ENCODE measurements around the gene OSER1.

The OSER1 gene

GRCh38 chr20:44180814-44181213 is 29.8 kb downstream of the OSER1 start:
- no peak overlapping the region for H3K4me3 ChIP-seq (ENCODE audit: low read depth, low read length)

- no peak overlapping the region for H3K4me3 ChIP-seq (ENCODE audit: low read depth, low read length)
Measured at GRCh38 chr20:44176833-44177534, 33.6 kb downstream of the OSER1 start.

GRCh38 chr20:44174996-44175765 is 35.4 kb downstream of the OSER1 start:
- no peak overlapping the region for H3K4me3 ChIP-seq (ENCODE audit: low read depth, low read length)

- no peak overlapping the region for H3K4me3 ChIP-seq (ENCODE audit: low read depth, low read length)
Measured at GRCh38 chr20:44173846-44174245, 36.7 kb downstream of the OSER1 start.

GRCh38 chr20:44173116-44173515 is 37.5 kb downstream of the OSER1 start:
- no peak overlapping the region for H3K4me3 ChIP-seq (ENCODE audit: low read depth, low read length)

GRCh38 chr20:44172572-44172950 is 38.0 kb downstream of the OSER1 start:
- H3K4me3 ChIP-seq (ENCODE audit: low read depth, low read length): no peak overlapping the region

GRCh38 chr20:44171775-44172571 is 38.6 kb downstream of the OSER1 start:
- H3K4me3 ChIP-seq (ENCODE audit: low read depth, low read length): no peak overlapping the region

- H3K4me3 ChIP-seq (ENCODE audit: low read depth, low read length): no peak overlapping the region
Measured at GRCh38 chr20:44170816-44171410, 39.7 kb downstream of the OSER1 start.

GRCh38 chr20:44167736-44168135 is 42.8 kb downstream of the OSER1 start:
- no peak overlapping the region for H3K4me3 ChIP-seq (ENCODE audit: low read depth, low read length)

- no peak overlapping the region for H3K4me3 ChIP-seq (ENCODE audit: low read depth, low read length)
Measured at GRCh38 chr20:44166477-44166876, 44.1 kb downstream of the OSER1 start.

GRCh38 chr20:44166008-44166407 is 44.6 kb downstream of the OSER1 start:
- no peak overlapping the region for H3K4me3 ChIP-seq (ENCODE audit: low read depth, low read length)

GRCh38 chr20:44160133-44160532 is 50.4 kb downstream of the OSER1 start:
- H3K4me3 ChIP-seq (ENCODE audit: low read depth, low read length): no peak overlapping the region

GRCh38 chr20:44159711-44160110 is 50.9 kb downstream of the OSER1 start:
- no peak overlapping the region for H3K4me3 ChIP-seq (ENCODE audit: low read depth, low read length)

- no peak overlapping the region for H3K4me3 ChIP-seq (ENCODE audit: low read depth, low read length)
Measured at GRCh38 chr20:44159125-44159524, 51.4 kb downstream of the OSER1 start.

GRCh38 chr20:44157061-44157460 is 53.5 kb downstream of the OSER1 start:
- no peak overlapping the region for H3K4me3 ChIP-seq (ENCODE audit: low read depth, low read length)

- H3K4me3 ChIP-seq (ENCODE audit: low read depth, low read length): no peak overlapping the region
Measured at GRCh38 chr20:44154521-44155001, 56.0 kb downstream of the OSER1 start.

- no peak overlapping the region for H3K4me3 ChIP-seq (ENCODE audit: low read depth, low read length)
Measured at GRCh38 chr20:44153636-44154043, 56.9 kb downstream of the OSER1 start.

GRCh38 chr20:44151621-44152416 is 58.8 kb downstream of the OSER1 start:
- no peak overlapping the region for H3K4me3 ChIP-seq (ENCODE audit: low read depth, low read length)

- H3K4me3 ChIP-seq (ENCODE audit: low read depth, low read length): no peak overlapping the region
Measured at GRCh38 chr20:44146272-44146671, 64.3 kb downstream of the OSER1 start.
